WTC11 (cell line): ENCODE measurements around the gene CDK16.

Source experiments
- ATF1 ChIP-seq: sonication (generic); formaldehyde crosslinking; IDR thresholded peaks from 2 replicates; pipeline ENCODE4 v1.8.1; 2023; ENCODE audit warnings: mild to moderate bottlenecking, moderate library complexity, missing genetic modification reagents
- ATF3 ChIP-seq: sonication (generic); formaldehyde crosslinking; conservative IDR thresholded peaks from 2 replicates; pipeline ENCODE4 v1.8.1; 2022; ENCODE audit warnings: mild to moderate bottlenecking, missing genetic modification reagents
- CTCF ChIP-seq: fragments of 200-600 bp; IDR thresholded peaks from 2 replicates; pipeline ENCODE4 v1.8.0; 2022; ENCODE audit warnings: antibody characterized with exemption
- ELF4 ChIP-seq: sonication (generic); formaldehyde crosslinking; IDR thresholded peaks from 2 replicates; pipeline ENCODE4 v1.8.1; 2022; ENCODE audit warnings: low read depth, mild to moderate bottlenecking, moderate library complexity, missing genetic modification reagents
- ETV6 ChIP-seq: sonication (generic); formaldehyde crosslinking; IDR thresholded peaks from 2 replicates; pipeline ENCODE4 v1.8.1; 2022; ENCODE audit warnings: mild to moderate bottlenecking, missing genetic modification reagents
- JUN ChIP-seq: sonication (generic); formaldehyde crosslinking; IDR thresholded peaks from 2 replicates; pipeline ENCODE4 v1.8.0; 2023; ENCODE audit warnings: mild to moderate bottlenecking, missing genetic modification reagents
- MLX ChIP-seq: sonication (generic); formaldehyde crosslinking; IDR thresholded peaks from 2 replicates; pipeline ENCODE4 v1.8.1; 2023; ENCODE audit warnings: mild to moderate bottlenecking, missing genetic modification reagents, moderate library complexity
- PREB ChIP-seq: sonication (generic); formaldehyde crosslinking; IDR thresholded peaks from 2 replicates; pipeline ENCODE4 v1.8.1; 2022; ENCODE audit warnings: mild to moderate bottlenecking, missing genetic modification reagents, moderate library complexity, borderline replicate concordance
- SP1 ChIP-seq: sonication (generic); formaldehyde crosslinking; conservative IDR thresholded peaks from 2 replicates; pipeline ENCODE4 v1.8.1; 2022; ENCODE audit warnings: missing genetic modification reagents
- TEAD1 ChIP-seq: sonication (generic); formaldehyde crosslinking; IDR thresholded peaks from 2 replicates; pipeline ENCODE4 v1.8.0; 2022; ENCODE audit warnings: mild to moderate bottlenecking, missing genetic modification reagents
- USF2 ChIP-seq: sonication (generic); formaldehyde crosslinking; IDR thresholded peaks from 2 replicates; pipeline ENCODE4 v1.8.1; 2023; ENCODE audit warnings: mild to moderate bottlenecking, missing genetic modification reagents, moderate library complexity
- ZBTB43 ChIP-seq: sonication (generic); formaldehyde crosslinking; IDR thresholded peaks from 2 replicates; pipeline ENCODE4 v1.8.1; 2023; ENCODE audit warnings: mild to moderate bottlenecking, missing genetic modification reagents
- ZNF416 ChIP-seq: fragments of 250-450 bp; sonication (Bioruptor Pico); IDR thresholded peaks from 2 replicates; pipeline ENCODE4 v1.9.0; 2021; ENCODE audit warnings: mild to moderate bottlenecking, inconsistent platforms

- no peak for TF ChIP-seq SP1 (CRISPR knock-in tag)
- TF ChIP-seq PREB (CRISPR knock-in tag) = no peak
- no peak for TF ChIP-seq ZNF416
- no peak for TF ChIP-seq CTCF
- no peak for TF ChIP-seq ATF1 (CRISPR knock-in tag)
- no peak for TF ChIP-seq JUN (CRISPR knock-in tag)
- no peak for TF ChIP-seq MLX (CRISPR knock-in tag)
- no peak for TF ChIP-seq USF2 (CRISPR knock-in tag)
- no peak for TF ChIP-seq ELF4 (CRISPR knock-in tag)
- TF ChIP-seq ATF3 (CRISPR knock-in tag) = no peak
- TF ChIP-seq ZBTB43 (CRISPR knock-in tag) = no peak
- TF ChIP-seq ETV6 = no peak
- TF ChIP-seq TEAD1 (CRISPR knock-in tag) = no peak
Measured at GRCh38 chrX:47199286-47199685, 19.2 kb upstream of the CDK16 start.
